OCI-LY1 (cell line): ENCODE results near the gene SPA17.

ENCODE experiments used
- H2AFZ ChIP-seq: fragments of 200-600 bp; sonication (generic), shearing (Covaris generic); 2 replicates; pipeline ENCODE4 v1.6.0; 2014; ENCODE audit warnings: antibody characterized with exemption, mild to moderate bottlenecking, low read length
- H3F3A ChIP-seq: fragments of 200-600 bp; sonication (generic), shearing (Covaris generic); 2 replicates; pipeline ENCODE4 v1.6.0; 2014; ENCODE audit warnings: mild to moderate bottlenecking, antibody characterized with exemption, low read length, moderate library complexity; ENCODE audit not compliant: insufficient read depth
- H3K27ac ChIP-seq: fragments of 200-600 bp; sonication (generic); 2 replicates; pipeline ENCODE4 v1.5.1; 2014; ENCODE audit warnings: low read length, mixed run types, mild to moderate bottlenecking, low read depth; ENCODE audit not compliant: poor library complexity, severe bottlenecking
- H3K27me3 ChIP-seq: fragments of 200-600 bp; sonication (generic); 2 replicates; pipeline ENCODE4 v1.6.0; 2014; ENCODE audit warnings: antibody characterized with exemption, mild to moderate bottlenecking, low read length, moderate library complexity; ENCODE audit not compliant: insufficient read depth
- H3K36me3 ChIP-seq: fragments of 200-600 bp; sonication (generic); 2 replicates; pipeline ENCODE4 v1.6.1; 2014; ENCODE audit warnings: mild to moderate bottlenecking, antibody characterized with exemption, low read length, moderate library complexity, mixed read lengths; ENCODE audit not compliant: insufficient read depth
- H3K4me1 ChIP-seq: fragments of 200-600 bp; sonication (generic); 2 replicates; pipeline ENCODE4 v1.5.1; 2014; ENCODE audit warnings: mild to moderate bottlenecking, low read length, moderate library complexity; ENCODE audit not compliant: insufficient read depth, severe bottlenecking
- H3K4me2 ChIP-seq: fragments of 200-600 bp; sonication (generic), shearing (Covaris generic); 2 replicates; pipeline ENCODE4 v1.6.1; 2014; ENCODE audit warnings: low read length
- H3K4me3 ChIP-seq: fragments of 200-600 bp; sonication (generic); 2 replicates; pipeline ENCODE4 v1.5.1; 2014; ENCODE audit warnings: low read length, low read depth, mild to moderate bottlenecking, mixed read lengths; ENCODE audit not compliant: poor library complexity, severe bottlenecking
- H3K79me2 ChIP-seq: fragments of 200-600 bp; shearing (Covaris generic); 2 replicates; pipeline ENCODE4 v1.6.1; 2016; ENCODE audit warnings: mixed run types, low read length, mixed read lengths; ENCODE audit not compliant: insufficient read depth
- H3K9ac ChIP-seq: fragments of 200-600 bp; sonication (generic), shearing (Covaris generic); 2 replicates; pipeline ENCODE4 v1.6.1; 2014; ENCODE audit warnings: mild to moderate bottlenecking, low read length, mixed read lengths
- H3K9me2 ChIP-seq: fragments of 200-600 bp; sonication (generic), shearing (Covaris generic); 2 replicates; pipeline ENCODE4 v1.6.1; 2014; ENCODE audit warnings: low read depth, mild to moderate bottlenecking, low read length, mixed read lengths
- H3K9me3 ChIP-seq: fragments of 200-600 bp; shearing (Covaris generic); 2 replicates; pipeline ENCODE4 v1.6.1; 2014; ENCODE audit warnings: low read length, mixed read lengths
- H4K20me1 ChIP-seq: fragments of 200-600 bp; sonication (generic), shearing (Covaris generic); 2 replicates; pipeline ENCODE4 v1.6.0; 2016; ENCODE audit warnings: mild to moderate bottlenecking, low read length; ENCODE audit not compliant: insufficient read depth
- CTCF ChIP-seq: fragments of 200-600 bp; sonication (generic), shearing (Covaris generic); IDR thresholded peaks from 2 replicates; pipeline ENCODE4 v1.5.1; 2017; ENCODE audit warnings: mild to moderate bottlenecking, antibody characterized with exemption, low read length, moderate library complexity, mixed read lengths
- EZH2 ChIP-seq: fragments of 200-600 bp; sonication (generic), shearing (Covaris generic); IDR thresholded peaks from 2 replicates; pipeline ENCODE4 v1.8.0; 2017; ENCODE audit warnings: borderline replicate concordance, mixed run types, mild to moderate bottlenecking, antibody characterized with exemption, low read length, moderate library complexity, mixed read lengths

The SPA17 gene

GRCh38 chr11:124644426-124645280, 29.1 kb upstream of the SPA17 start:
- Histone ChIP-seq H3K27ac (no peak overlapping the region), H3K36me3 (no peaks in the 10 kb centered on the region), H2AFZ (no peak overlapping the region)

GRCh38 chr11:124646148-124646547, 27.6 kb upstream of the SPA17 start:
- no peaks in the 10 kb centered on the region for H3F3A ChIP-seq
- H2AFZ ChIP-seq = no peak overlapping the region
- no peaks in the 10 kb centered on the region for H3K9me3 ChIP-seq
- no peak overlapping the region for H3K4me2 ChIP-seq
- no peak overlapping the region for H3K9ac ChIP-seq
- no peaks in the 10 kb centered on the region for H3K36me3 ChIP-seq
- peaks cover 7% of the 10 kb centered on the region for H3K4me1 ChIP-seq
- no peaks in the 10 kb centered on the region for H3K9me2 ChIP-seq
- H3K4me3 ChIP-seq = no peak overlapping the region
- H3K79me2 ChIP-seq = no peaks in the 10 kb centered on the region
- no peak overlapping the region for H3K27ac ChIP-seq
- H4K20me1 ChIP-seq = no peaks in the 10 kb centered on the region
- TF ChIP-seq CTCF (no peak), EZH2 (no peak)
- no peaks in the 10 kb centered on the region for H3K27me3 ChIP-seq

More at GRCh38 chr11:124644426-124645280, 29.1 kb upstream of the SPA17 start:
- Histone ChIP-seq H3K4me3 (no peak overlapping the region), H3K9ac (no peak overlapping the region), H4K20me1 (no peaks in the 10 kb centered on the region), H3K9me3 (no peaks in the 10 kb centered on the region), H3K4me2 (no peak overlapping the region), H3K27me3 (no peaks in the 10 kb centered on the region), H3K9me2 (no peaks in the 10 kb centered on the region), H3F3A (no peaks in the 10 kb centered on the region), H3K4me1 (peaks cover 7% of the 10 kb centered on the region), H3K79me2 (no peaks in the 10 kb centered on the region)
- TF ChIP-seq CTCF (peak; percentile 70; the same call in 1 of the 2 replicates), EZH2 (no peak)

- H3K27me3 ChIP-seq = no peaks in the 10 kb centered on the region
- no peaks in the 10 kb centered on the region for H3K36me3 ChIP-seq
- H3K9ac ChIP-seq = no peak overlapping the region
- H2AFZ ChIP-seq = no peak overlapping the region
- no peak overlapping the region for H3K4me2 ChIP-seq
- peaks cover 7% of the 10 kb centered on the region for H3K4me1 ChIP-seq
- no peak overlapping the region for H3K27ac ChIP-seq
- H4K20me1 ChIP-seq = no peaks in the 10 kb centered on the region
- no peaks in the 10 kb centered on the region for H3K9me3 ChIP-seq
- no peaks in the 10 kb centered on the region for H3K9me2 ChIP-seq
- no peaks in the 10 kb centered on the region for H3K79me2 ChIP-seq
- TF ChIP-seq CTCF (no peak), EZH2 (no peak)
- no peak overlapping the region for H3K4me3 ChIP-seq
- no peaks in the 10 kb centered on the region for H3F3A ChIP-seq
Observed at GRCh38 chr11:124648610-124649009, 25.1 kb upstream of the SPA17 start.
